Testis (tissue), 3 donors: ENCODE results near the gene KCTD20. TPM values are rescaled to one million over a fixed set of nuclear protein-coding genes. Genes with fewer than 3 reads are reported as not detected.

Experiments used
- DNase-seq: peaks from one replicate; pipeline ENCODE4 v3.0.0-alpha.2; 2019
- H3K27ac ChIP-seq, 2 donors: fragments of 200-600 bp; sonication (generic); one replicate each; pipeline ENCODE4 v1.5.1; 2019
- H3K27me3 ChIP-seq: fragments of 200-600 bp; sonication (generic); one replicate; pipeline ENCODE4 v1.5.1; 2019
- H3K36me3 ChIP-seq: fragments of 200-600 bp; sonication (generic); one replicate; pipeline ENCODE4 v1.5.1; 2017; ENCODE audit warnings: low read depth; ENCODE audit errors: missing control alignments
- H3K4me1 ChIP-seq: fragments of 200-600 bp; sonication (generic); one replicate; pipeline ENCODE4 v1.5.1; 2019
- H3K4me3 ChIP-seq, 2 donors: fragments of 200-600 bp; sonication (generic); one replicate each; pipeline ENCODE4 v1.5.1; 2017 to 2019
- H3K9me3 ChIP-seq: fragments of 200-600 bp; sonication (generic); one replicate; pipeline ENCODE4 v1.5.1; 2017
- CTCF ChIP-seq, 3 experiments: fragments of 450-650 bp in 2 of 3; fragments of 200-600 bp in 1 of 3; sonication (generic) in 1 of 3; IDR thresholded peaks; one replicate each; pipeline ENCODE4 v1.5.1; 2016 to 2019; ENCODE audit warnings: antibody characterized with exemption in 3 of 3, mild to moderate bottlenecking in 2 of 3, moderate library complexity in 1 of 3
- POLR2A ChIP-seq: fragments of 450-650 bp; IDR thresholded peaks from one replicate; pipeline ENCODE4 v1.6.1; 2017; ENCODE audit warnings: antibody characterized with exemption, mild to moderate bottlenecking, moderate library complexity
- WGBS, 2 donors: methylation state at CpG; one replicate each; pipeline ENCODE4 v1.1.5; 2018; 5-methylcytosine and 5-hydroxymethylcytosine counted together
- intact Hi-C: fragments of 100-400 bp; cut with DNase I; formaldehyde crosslinking; loops from one replicate; pipeline ENCODE4 v1.15.1; 2023; ENCODE audit warnings: low total_unique reads
- polyA plus RNA-seq: library from polyadenylated mRNA; stranded (reverse); fragments of 350-450 nt; fragmentation: Illumina TruSeq; extraction: RNeasy Lipid Tissue Mini Kit (QIAGEN cat#74804); gene quantifications from one replicate; pipeline ENCODE4 v1.2.3, GENCODE V29; 2014; ENCODE audit warnings: low read depth, low replicate concordance; ENCODE audit not compliant: insufficient read depth
- total RNA-seq, 2 donors: library from RNA; depleted of rRNA; stranded (reverse); fragments of >200 nt; gene quantifications; one replicate each; pipeline ENCODE4 v1.2.3, GENCODE V29; 2016

KCTD20 gene
- total and polyA plus RNA-seq, 3 donors from 2014 or later: 21.8 to 35.5 (median 31.5) TPM

DNA sequence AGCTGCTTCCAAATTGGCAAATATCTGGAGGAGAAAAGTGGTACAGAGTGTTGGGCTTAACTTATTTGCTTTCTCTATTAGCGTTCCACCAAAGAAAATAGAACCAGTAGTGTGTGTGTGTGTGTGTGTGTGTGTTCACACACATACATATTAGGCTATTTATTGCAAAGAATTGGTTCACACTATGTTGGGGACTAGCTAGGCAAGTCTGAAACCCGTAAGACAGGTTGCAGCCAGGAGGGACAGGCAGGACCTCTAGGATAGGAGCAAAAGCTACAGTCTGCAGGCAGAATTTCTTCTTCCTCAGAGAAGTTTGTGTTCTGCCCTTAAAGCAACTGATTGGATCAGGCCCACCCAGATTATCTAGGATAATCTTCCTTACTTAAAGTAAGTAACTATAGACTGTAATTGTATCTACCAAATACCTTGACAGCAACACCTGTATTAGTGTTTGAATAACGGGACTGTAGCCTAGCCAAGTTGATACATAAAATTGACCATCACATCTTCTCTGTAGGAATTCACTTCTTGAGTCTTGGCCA, 12.8 kb downstream of the KCTD20 start:
- H3K27ac ChIP-seq: no peak overlapping the region
- no peaks in the 10 kb centered on the region for H3K36me3 ChIP-seq
- H3K4me1 ChIP-seq: no peaks in the 10 kb centered on the region
- intact Hi-C loops: no loop called here
- no peak overlapping the region for H3K4me3 ChIP-seq
- no peaks in the 10 kb centered on the region for H3K27me3 ChIP-seq
- DNase-seq: no peak
- H3K9me3 ChIP-seq: no peaks in the 10 kb centered on the region
- TF ChIP-seq CTCF (IDR thresholded peaks at IDR 0.05): no peak
- WGBS, 2 donors: 71 to 81% methylated on average over 3 of the region's 3 CpGs

GRCh38 chr6:36459501-36459900, 16.7 kb downstream of the KCTD20 start:
- H3K27me3 ChIP-seq: no peaks in the 10 kb centered on the region
- H3K4me3 ChIP-seq: no peak overlapping the region
- H3K36me3 ChIP-seq: no peaks in the 10 kb centered on the region
- TF ChIP-seq CTCF (IDR thresholded peaks at IDR 0.05): no peak
- TF ChIP-seq POLR2A: no peak
- no peak for DNase-seq
- no peaks in the 10 kb centered on the region for H3K4me1 ChIP-seq
- no peaks in the 10 kb centered on the region for H3K9me3 ChIP-seq
- H3K27ac ChIP-seq: no peak overlapping the region
- intact Hi-C loops: no loop called here

GRCh38 chr6:36460916-36461315, 18.1 kb downstream of the KCTD20 start:
- Histone ChIP-seq H3K36me3 (no peaks in the 10 kb centered on the region), H3K27me3 (no peaks in the 10 kb centered on the region), H3K9me3 (no peaks in the 10 kb centered on the region), H3K27ac (no peak overlapping the region), H3K4me3 (no peak overlapping the region), H3K4me1 (no peaks in the 10 kb centered on the region)
- DNase-seq: no peak
- intact Hi-C loops: no loop called here
- TF ChIP-seq POLR2A (no peak), CTCF (IDR thresholded peaks at IDR 0.05) (no peak)

DNA sequence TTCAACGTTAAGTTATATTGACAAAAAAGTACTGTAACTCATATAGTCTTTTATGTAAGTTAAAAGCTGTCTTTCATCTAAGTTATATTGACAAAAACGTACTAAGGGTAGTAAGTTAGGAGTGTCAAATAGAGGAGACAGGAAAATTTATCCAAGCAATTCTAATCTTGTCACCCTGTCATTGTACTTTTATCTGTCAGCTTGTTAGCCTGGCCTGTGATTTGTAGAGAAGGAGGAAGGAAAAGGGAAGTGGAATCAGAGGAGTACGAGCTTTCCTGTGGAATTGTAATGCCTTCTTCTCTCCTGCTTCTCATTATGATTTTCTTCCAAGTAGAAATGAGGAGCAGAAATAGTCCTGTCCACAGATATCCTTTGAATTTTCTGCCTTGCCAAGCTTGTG, 18.8 kb downstream of the KCTD20 start:
- no peaks in the 10 kb centered on the region for H3K27me3 ChIP-seq
- no peaks in the 10 kb centered on the region for H3K36me3 ChIP-seq
- H3K4me1 ChIP-seq: no peaks in the 10 kb centered on the region
- 71 to 73% methylated on average over 3 of the region's 3 CpGs for WGBS, 2 donors
- H3K9me3 ChIP-seq: no peaks in the 10 kb centered on the region
- TF ChIP-seq POLR2A (no peak), CTCF (IDR thresholded peaks at IDR 0.05) (no peak)
- intact Hi-C loops: no loop called here
- no peak overlapping the region for H3K27ac ChIP-seq
- no peak for DNase-seq
- no peak overlapping the region for H3K4me3 ChIP-seq

DNA sequence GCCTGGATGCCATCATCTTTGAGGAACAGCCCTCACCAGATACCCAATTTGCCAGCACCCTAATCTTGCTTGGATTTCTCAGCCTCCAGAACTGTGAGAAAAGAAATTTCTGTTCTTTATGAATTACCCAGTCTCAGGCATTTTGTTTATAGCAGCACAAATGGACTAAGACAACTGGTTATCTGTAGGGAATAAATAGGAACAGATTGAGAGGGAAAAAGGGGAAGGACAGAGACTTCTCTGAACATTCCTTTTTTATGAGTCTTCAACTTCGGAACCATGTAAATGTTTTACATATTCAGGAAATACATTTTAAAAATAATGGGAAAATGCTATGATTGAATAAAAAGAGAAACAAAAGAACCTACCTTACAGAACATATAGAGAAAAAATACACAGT, 20.9 kb downstream of the KCTD20 start:
- H3K36me3 ChIP-seq: no peaks in the 10 kb centered on the region
- 35 to 51% methylated on average over 1 of the region's 1 CpG for WGBS, 2 donors
- H3K27me3 ChIP-seq: no peaks in the 10 kb centered on the region
- no peak overlapping the region for H3K4me3 ChIP-seq
- H3K4me1 ChIP-seq: no peaks in the 10 kb centered on the region
- H3K27ac ChIP-seq: no peak overlapping the region
- DNase-seq: no peak
- no peaks in the 10 kb centered on the region for H3K9me3 ChIP-seq
- TF ChIP-seq POLR2A (no peak), CTCF (IDR thresholded peaks at IDR 0.05) (no peak)
- intact Hi-C loops: no loop called here
